Limb (tissue), 2 donors: ENCODE data around the gene SLC23A2.
"Not testable (repeated sequence)": the region's sequence is repeated elsewhere in the genome, so short reads cannot be mapped to it uniquely, and the experiment has no call there.

Experiments used
- DNase-seq, 2 donors: peaks; one replicate each; pipeline ENCODE4 v3.0.0-alpha.2; 2016; ENCODE audit errors: extremely low spot score in 2 of 2

Gene SLC23A2

DNA sequence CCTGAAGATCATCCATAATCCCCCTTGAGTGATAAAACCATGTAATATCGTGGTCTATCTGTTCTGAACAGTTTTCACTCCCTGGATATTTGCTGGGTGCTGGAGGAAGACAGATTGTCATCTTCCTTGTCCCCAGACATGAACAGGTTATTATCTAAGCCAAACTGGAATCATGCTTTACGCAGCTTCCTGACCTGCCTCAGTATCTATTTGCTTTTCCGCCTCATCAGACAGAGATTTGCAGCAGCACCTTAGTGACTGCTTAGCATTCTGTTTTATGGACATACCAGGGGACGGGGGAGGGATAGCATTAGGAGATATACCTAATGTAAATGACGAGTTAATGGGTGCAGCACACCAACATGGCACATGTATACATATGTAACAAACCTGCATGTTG lies 124.6 kb downstream of the SLC23A2 start:
- no peak for DNase-seq

DNA sequence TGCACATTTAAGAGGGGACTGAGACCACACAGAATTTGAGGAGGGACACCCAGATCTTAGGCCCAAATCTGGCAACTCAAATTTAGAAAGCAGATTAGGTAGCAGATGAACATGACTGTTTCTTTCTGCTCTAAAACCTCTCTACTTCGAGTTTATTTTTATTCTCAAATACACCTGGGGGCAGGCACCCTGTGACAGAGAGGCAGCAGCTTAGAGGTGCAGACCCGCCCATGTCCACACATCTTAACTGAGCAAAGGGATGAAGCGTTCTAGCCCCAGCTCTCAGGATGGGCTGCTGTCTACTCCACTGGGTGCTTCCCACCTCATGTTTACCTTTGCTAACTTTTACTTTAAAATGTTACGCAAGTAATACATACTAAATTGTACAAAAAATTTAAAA lies 125.0 kb downstream of the SLC23A2 start:
- no peak for DNase-seq

DNA sequence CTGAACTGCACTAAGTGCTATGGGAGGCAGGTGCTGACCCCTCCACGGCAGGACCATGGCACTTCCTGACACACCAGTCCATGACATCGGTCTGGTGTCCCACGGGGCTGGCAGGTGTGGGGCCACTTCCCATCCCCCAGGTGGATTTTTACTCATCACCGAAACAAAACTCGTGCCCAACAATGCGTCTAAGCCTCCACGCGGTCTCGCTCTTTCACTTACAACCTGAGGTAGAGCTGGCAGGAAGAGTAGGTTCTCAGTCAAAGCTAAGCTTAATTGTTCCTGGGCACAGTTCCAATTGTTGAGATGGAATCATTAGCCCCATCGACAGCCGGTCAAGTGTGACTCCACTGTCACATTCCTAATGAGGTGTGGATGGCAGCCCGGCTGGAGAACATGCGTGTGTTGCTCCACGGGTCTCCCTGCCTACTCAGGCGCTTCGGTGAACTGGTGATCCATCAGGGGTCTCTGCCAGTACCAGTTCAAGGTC lies 125.7 kb downstream of the SLC23A2 start:
- DNase-seq = no peak

DNA sequence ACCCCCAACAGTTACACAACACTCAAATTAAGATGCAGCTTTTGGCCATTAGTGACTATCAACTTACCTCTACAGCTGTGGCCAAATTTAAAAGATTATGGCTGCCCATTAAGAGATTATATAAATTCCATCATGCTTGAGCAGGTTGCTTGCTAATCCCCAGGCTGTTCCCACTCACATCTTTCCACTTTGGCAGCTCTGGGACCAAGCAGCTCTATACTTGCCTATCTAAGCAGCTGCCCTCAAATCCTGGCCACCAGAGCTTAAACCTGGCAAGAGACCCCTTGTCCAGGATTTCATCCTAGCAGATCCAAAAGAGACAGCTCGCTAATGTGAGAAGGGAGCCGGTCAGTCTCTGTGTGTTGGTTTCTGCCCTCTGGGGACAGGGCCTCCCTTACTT lies 127.9 kb downstream of the SLC23A2 start:
- no peak for DNase-seq

DNA sequence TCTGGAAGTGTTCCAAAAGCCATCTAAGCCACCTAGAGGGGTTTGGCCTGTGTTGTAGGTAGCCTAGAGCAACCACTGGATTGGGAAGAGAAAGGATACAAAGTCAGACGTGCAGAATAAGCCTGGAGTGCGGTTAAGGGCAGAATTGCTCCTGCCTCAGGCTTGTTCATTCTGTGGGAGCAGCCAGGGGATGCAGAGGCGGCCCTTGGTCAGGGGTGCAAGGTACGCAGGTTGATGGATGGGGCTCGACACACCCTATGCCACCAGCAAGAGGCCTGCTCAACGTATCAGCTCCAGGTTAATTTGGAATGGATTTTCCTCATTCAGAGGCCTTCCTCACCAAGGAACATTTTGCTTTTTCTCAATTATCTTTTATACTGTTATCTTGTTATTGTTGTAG lies 129.8 kb downstream of the SLC23A2 start:
- DNase-seq = no peak

DNA sequence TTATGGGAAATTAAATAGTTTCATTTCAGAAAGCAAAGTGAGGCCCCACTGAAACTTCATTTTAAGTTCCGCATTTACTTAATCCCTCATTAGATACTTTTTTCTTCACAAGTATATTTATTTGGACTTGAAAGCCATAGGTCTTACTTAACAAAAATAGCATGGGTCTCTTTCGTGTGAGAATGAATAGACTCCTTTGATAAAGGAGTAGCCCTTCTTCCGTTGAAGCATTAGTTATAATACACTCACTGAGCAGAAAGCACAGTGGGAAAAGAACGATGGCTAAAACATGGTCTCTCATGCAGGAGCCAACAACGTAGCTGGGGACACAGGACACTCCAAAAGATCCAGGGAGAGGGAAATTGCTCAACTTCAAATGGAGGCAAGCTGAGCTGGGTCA lies 130.4 kb downstream of the SLC23A2 start:
- DNase-seq = no peak

DNA sequence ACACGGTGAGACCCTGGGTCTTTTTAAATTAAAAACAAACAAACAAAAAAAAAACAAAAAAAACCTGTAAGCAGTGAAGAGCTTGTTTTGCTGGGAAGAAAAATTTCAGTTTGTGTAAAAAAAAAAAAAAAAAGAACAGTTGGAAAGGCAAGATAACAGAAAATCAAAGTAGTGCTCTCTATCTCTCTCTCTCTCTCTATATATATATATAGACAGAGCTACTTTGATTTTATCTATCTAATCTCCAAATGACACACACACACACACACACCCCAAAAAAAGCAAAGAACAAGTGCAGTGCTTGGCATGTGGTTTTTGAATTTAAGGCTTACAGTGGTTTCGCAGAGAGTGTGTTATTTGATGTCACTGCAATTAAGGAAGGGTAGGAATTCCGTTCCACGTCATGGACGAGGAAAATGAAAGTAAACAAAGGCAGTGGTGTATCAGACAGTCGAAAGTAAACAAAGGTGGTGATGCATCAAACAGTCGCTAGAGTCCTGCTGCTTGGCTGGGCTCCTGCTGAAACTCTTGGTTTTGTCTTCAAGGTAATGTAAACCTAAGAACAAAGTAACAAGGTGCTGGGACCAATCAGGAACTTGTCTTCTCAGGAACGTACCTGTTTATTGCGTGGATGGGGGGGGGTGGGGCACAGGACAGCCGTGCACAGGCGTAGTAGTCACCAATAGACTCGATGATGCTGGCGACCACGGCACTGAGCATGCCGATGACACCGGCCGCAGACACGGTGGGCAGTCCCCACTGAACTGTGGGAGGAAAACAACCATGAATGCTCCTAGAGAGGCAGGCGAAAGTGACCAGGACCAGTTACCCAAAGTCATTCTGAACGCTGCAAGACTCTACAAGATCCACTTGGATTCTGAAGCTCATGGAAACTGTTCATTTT lies 131.8 kb downstream of the SLC23A2 start:
- no peak for DNase-seq

DNA sequence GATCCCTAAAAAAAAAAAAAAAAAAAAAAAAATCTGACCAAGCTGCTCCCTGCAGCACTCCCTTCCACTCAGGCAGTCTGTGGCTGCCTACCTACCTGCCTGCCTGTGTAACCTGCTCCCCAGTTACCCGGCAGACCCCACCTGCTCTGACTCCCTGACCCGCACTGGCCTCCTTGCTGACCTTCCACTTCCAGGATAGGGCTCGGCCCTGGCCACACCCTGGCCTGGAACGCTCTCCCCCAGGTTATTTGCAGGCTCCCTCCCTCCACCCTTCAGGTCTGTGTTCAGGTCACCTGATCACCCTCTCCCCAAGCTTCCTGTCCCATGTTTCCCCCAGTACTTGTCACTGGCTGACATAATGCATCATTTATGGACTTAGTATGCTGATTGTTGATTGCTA lies 134.3 kb downstream of the SLC23A2 start:
- no peak for DNase-seq

DNA sequence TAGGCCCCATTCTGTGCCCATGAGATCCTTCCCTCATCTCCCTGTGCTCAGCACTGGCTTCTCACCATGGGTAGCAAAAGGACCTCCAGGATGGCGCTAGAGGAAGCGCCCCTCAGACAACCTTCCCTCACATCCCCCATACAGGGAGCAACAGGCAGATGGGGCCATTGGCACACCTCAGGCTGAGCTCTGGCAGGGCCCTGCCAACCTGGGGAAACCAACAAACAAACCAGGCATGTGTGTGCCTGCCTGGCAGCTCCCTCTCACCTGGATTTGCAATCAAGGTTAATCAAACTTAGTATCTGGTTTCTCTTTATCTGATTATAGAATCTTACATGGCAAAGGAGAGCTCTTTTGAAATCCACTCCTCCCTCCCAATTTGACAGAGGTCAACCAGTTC lies 134.9 kb downstream of the SLC23A2 start:
- no peak for DNase-seq

DNA sequence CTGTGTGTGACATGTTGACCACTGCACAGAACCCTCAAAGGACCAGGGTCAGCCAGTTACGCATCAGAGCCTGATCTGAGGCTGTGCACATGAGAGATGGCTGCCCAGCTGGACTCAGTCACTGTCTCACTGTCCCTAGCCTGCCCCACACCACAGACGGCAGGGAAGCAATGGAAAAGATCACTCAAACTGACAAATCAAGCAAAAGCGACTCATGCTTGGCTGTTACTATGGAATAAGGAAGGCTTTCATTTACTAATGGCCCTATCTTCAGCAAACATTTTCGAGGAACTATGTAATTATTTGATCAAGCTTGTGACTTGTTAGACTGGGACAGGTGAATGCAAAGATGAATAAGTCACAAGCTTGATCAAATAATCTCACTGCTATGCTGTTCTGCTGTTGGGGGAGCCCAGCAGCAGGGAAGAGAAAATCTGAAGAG lies 137.0 kb downstream of the SLC23A2 start:
- DNase-seq = no peak

DNA sequence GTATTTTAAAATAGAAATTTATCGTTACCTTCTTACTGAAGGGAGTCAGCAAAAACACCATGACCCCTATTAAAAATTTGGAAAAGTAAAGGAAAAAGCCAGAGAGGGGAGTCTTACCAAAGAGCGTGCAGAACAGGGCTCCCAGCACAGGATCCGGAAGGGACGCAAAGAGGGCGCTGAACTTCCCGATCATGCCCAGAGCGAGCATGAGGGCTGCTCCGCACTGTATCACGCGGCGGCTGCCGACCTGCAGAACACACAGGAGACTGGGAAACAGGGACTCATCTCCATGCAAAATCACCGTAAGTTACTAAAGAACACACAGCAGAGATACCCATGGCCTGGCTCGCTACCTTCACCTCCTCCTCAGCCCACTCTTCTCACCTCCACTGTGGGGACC lies 138.6 kb downstream of the SLC23A2 start:
- DNase-seq = no peak

DNA sequence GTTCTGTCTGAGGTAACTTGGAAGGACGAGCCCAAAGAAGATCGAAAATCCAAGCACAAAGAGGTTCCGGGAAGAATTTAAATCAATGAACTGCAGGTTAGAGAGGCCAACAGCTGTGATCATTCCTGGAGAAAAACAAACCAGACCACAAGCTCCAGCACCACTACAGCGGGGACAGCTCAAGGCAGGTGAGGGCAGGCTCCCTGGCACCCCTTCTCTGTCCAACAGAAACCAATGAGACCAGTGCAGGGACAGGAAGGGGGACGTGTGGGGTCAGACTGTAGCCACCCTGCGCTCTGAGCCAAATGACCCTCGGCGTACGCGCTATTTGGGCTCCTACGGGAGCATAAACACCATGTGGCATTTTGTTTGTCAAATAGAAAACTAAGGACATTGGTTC lies 139.3 kb downstream of the SLC23A2 start:
- no peak for DNase-seq

DNA sequence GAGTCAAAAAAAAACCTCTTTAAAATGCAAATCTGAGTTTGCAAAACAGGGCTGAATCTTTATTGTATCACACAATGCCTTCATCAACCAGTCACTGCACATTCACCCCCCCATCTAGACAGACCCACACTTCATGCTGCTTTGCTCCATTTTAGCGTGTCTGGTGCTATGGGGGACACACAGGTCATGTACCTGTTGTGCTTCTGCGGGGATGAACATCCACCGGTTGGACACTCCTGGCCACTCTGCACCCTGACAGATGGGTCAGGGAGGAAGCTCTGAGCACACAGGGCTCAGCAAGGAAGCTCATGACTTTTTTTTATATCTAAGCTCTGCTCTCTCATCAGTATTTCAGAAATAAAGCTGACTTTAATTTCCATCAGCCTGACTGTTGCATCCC lies 143.3 kb downstream of the SLC23A2 start:
- no peak for DNase-seq

DNA sequence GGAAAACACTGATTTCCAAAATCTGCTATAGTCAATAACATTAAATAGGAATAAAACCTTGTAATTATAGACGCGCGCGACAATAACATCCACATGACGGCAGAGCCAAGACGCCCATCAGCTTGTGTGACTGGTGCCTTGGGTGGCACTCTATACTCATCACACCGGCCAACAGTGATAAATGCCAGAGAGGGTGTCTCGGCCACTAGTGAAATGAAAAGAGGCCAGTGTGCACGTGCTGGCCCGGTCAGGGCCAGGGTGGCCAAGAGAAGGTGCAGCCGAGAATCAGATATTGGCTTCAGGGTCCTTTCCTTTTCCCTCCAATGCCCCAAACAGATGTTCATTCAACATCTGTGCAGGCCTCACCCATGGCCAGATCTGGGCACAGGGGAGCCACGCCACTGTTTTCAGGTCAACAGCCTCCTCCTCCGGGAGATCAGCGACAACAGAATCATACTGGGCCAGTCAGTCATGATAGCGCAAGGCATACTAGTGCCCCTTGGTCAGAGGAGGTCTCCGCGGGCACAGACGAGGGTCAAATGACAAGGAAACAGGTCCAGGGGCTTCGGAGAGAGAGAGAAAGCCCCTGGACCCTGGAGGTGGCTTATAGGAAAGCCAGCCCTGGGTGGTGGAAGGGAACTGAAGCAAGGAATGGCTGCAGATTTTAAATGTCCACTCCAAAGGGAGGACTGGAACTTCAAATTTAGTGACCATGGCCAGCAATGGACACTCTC lies 145.1 kb downstream of the SLC23A2 start:
- DNase-seq = no peak

DNA sequence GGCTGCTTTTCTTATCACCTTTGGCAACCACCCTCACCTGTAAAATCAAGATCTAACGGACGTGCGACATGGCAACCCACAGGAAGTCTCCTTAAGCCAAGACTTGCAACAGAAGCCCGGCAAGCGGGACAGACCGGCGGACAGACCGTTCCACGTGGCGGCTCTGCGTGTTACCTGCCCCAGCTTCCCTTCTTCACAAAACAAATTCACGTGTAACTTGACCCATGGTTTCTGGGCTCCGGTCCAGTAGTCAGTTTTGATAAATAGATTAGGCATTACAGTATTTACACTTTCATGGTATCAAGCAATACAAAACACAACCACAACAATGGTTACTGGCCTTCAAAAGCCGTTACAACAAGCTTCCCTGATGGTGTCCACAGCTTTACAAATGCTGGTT lies 145.8 kb downstream of the SLC23A2 start:
- no peak for DNase-seq

DNA sequence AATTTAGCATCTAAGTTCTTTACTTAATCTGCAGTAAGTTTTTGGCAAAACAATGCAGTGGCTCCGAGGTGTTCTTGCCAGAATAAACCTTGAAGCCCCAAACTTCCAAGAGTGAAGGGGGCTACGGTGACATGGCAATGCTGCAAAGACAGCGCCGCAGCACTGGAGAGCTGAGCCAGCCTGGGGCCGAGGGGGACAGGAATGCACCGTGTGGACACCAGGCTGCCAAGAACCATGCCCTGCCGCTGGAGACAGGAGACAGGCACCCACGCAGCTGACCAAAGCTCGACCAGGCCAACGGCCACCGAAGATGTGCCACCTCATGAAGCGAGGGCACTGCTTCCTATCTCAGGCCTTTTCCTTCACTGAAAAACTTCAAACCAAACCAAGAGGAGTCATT lies 146.2 kb downstream of the SLC23A2 start:
- DNase-seq = no peak

DNA sequence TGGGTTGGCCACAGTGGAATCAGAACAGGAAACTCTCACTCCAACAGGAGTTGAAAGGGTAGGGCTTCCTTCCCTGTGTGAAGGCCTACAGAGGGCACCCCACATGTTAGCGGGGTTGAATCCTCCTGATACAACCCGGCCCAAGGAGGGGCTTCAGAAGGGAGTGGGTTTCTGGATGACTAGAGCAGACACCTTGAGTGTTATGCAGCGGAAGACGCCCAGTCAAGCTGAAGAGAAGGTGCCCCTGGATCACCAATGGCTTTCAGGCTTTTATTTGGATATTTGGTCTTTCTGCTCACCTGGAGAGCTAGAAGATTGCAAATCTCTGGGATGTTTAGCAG lies 146.8 kb downstream of the SLC23A2 start:
- no peak for DNase-seq

DNA sequence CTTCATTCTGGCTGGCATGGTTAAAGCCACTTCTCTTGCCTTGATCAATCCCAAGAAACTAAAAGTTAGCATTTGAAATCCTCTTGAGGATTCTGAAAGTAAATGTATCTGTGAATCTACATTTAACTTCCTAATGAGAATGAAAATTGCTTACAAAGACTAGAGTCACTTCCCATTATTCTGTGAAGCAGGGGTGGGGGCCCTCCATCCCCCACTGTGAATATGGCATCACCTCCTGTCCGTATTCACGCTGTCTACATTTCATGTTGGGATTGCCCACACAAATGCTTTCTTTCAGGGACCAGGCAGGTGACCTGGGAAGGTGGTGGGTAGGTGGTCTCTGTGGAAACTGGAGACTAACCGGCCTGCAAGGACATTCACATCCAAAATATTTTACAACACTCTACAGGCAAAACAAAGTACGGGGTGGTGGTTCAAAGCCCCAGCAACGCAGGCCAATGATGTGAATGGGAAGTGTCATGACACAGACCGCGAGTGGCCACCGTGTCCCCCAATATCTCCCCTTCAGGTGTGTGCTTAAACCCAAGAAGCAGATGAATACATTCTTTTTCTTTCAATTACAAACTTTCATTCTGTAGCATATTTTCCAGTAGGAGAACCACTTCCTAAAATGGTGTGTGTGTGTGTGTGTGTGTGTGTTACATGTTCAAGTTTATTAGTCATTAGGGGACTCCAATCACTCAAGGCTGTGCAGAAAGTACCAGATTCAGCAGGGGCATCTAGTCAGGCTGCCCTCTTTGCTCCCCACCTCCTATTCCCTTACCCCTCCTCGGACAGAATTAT lies 147.4 kb downstream of the SLC23A2 start:
- DNase-seq = no peak

DNA sequence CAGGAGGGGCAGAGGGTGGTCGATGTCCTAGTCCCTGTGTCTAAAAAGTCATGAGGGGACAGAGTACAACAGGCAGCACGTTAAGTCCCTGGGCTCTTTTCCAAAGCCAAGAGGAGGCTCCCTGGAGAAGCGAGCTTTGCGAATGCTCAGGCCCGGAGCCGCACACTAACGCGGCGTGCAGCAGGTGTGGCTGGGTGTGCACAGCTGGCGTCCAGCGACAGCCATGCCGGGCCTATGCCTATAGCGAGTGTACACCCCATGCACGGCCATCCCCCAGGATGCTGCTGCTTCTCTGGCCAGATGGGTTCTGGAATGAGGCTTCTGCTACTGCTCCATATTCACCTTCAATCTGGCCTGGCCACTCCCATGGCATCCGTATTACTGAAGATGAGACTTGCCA lies 148.3 kb downstream of the SLC23A2 start:
- DNase-seq = no peak

DNA sequence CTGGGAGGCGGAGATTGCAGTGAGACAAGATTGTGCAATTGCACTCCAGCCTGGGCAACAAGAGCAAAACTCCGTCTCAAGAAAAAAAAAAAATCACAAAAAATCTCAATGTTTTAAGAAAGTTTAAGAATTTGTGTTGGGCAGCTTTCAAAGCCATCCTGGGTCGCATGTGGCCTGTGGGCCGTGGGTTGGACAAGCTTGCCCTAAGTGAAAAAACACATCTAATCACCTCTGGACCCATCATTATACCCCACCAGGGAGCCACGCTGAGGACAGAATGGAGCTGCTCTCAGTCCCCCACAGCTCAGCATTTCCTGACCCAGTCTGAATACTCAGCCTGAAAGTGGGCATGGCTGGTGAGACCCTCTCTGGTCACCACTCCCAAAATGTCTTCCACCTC lies 150.3 kb downstream of the SLC23A2 start:
- DNase-seq = no peak

DNA sequence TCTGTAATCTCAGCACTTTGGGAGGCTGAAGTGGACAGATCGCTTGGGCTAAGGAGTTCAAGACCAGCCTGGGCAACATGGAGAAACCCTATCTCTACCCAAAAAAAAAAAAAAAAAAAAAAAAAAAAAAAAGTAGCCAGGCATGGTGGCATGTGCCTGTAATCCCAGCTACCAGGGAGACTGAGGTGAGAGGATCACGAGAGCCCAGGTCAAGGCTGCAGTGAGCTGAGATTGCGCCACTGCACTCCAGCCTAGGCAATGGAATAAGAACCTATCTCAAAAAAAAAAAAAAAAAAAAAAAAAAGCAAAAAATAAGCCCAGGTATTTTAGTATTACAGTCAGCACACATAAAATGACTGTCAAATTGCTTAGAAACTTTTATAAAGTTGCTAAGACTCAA lies 152.5 kb downstream of the SLC23A2 start:
- not testable (repeated sequence) for DNase-seq

DNA sequence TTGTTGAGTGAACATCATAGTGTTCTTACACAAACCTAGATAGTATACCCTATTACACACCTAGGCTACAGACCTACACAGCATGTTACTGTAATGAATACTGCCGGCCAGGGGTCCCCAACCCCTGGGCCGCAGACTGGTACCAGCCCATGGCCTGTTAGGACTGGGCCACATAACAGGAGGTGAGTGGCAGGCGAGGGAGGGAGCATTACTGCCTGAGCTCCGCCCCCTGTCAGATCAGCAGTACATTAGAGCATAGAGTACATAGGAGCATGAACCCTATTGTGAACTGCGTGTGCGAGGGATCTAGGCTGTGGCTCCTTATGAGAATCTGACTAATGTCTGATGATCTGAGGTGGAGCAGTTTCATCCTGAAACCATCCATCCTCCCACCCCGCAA lies 153.3 kb downstream of the SLC23A2 start:
- no peak for DNase-seq
